ENCODE results near the gene IGF2BP2.
"Not testable (repeated sequence)": the region's sequence is repeated elsewhere in the genome, so short reads cannot be mapped to it uniquely, and the experiment has no call there.

IGF2BP2 gene

GRCh38 chr3:185789134-185789533 lies 35.7 kb downstream of the IGF2BP2 start:
- DNase-seq (ENCODE audit: low read depth) = no peak
- TF ChIP-seq CTCF (IDR thresholded peaks at IDR 0.05; ENCODE audit: insufficient read depth, low read depth, low read length, missing control alignments) = no peak
- H3K4me3 ChIP-seq (ENCODE audit: low read depth, low read length) = no peak overlapping the region

- no peak for TF ChIP-seq CTCF (IDR thresholded peaks at IDR 0.05; ENCODE audit: insufficient read depth, low read depth, low read length, missing control alignments)
- DNase-seq (ENCODE audit: low read depth) = no peak
- no peak overlapping the region for H3K4me3 ChIP-seq (ENCODE audit: low read depth, low read length)
Measured at GRCh38 chr3:185788292-185788691, 36.5 kb downstream of the IGF2BP2 start.

GRCh38 chr3:185786956-185787877 lies 37.6 kb downstream of the IGF2BP2 start:
- DNase-seq (ENCODE audit: low read depth) = no peak
- H3K4me3 ChIP-seq (ENCODE audit: low read depth, low read length) = no peak overlapping the region

GRCh38 chr3:185786258-185786657 lies 38.6 kb downstream of the IGF2BP2 start:
- DNase-seq (ENCODE audit: low read depth); H3K4me3 ChIP-seq (ENCODE audit: low read depth, low read length): not testable (repeated sequence)

More at GRCh38 chr3:185786956-185787877, 37.6 kb downstream of the IGF2BP2 start:
- TF ChIP-seq CTCF (IDR thresholded peaks at IDR 0.05; ENCODE audit: insufficient read depth, low read depth, low read length, missing control alignments) = no peak

GRCh38 chr3:185784317-185784716 lies 40.5 kb downstream of the IGF2BP2 start:
- H3K4me3 ChIP-seq (ENCODE audit: low read depth, low read length) = no peak overlapping the region
- TF ChIP-seq CTCF (IDR thresholded peaks at IDR 0.05; ENCODE audit: insufficient read depth, low read depth, low read length, missing control alignments) = no peak
- DNase-seq (ENCODE audit: low read depth) = no peak

- DNase-seq (ENCODE audit: low read depth) = peak; percentile 5
- no peak overlapping the region for H3K4me3 ChIP-seq (ENCODE audit: low read depth, low read length)
- no peak for TF ChIP-seq CTCF (IDR thresholded peaks at IDR 0.05; ENCODE audit: insufficient read depth, low read depth, low read length, missing control alignments)
Measured at GRCh38 chr3:185781759-185782158, 43.1 kb downstream of the IGF2BP2 start.

GRCh38 chr3:185779461-185779860 lies 45.4 kb downstream of the IGF2BP2 start:
- H3K4me3 ChIP-seq (ENCODE audit: low read depth, low read length) = no peak overlapping the region
- DNase-seq (ENCODE audit: low read depth) = no peak
- no peak for TF ChIP-seq CTCF (IDR thresholded peaks at IDR 0.05; ENCODE audit: insufficient read depth, low read depth, low read length, missing control alignments)
